ENCODE data around the gene CPN1. TPM values are rescaled to one million over a fixed set of nuclear protein-coding genes. Genes with fewer than 3 reads are reported as not detected.
"Not testable (repeated sequence)": the region's sequence is repeated elsewhere in the genome, so short reads cannot be mapped to it uniquely, and the experiment has no call there.

Gene CPN1
- total and polyA plus RNA-seq, 8 donors, result not detected

DNA sequence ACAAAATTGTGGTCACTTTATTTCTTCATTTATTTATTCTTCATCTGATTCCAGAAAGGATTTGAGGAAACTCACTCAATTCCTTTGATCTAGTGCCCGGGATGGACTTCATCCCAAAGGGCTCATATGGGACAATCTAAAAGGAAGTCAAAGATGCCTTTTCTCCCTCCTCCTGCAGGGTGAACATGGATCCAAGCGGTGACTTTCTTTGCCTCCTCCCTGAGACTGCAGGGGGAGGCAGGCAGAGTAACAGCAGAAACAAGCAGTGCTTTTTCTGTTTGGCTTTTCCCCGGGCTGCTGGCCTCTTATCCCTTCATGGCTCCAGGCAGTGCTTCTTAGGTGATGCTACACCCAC is 61.9 kb downstream of the CPN1 start:
- Histone ChIP-seq H3K36me3 (no peaks in the 10 kb centered on the region), H3K27ac (peak overlapping the region in 2 of 5 donors; percentile 17 to 46), H3K9me3 (no peaks in the 10 kb centered on the region), H3K27me3 (no peaks in the 10 kb centered on the region), H3K4me1 (peaks cover 10 to 16% (median 14%) of the 10 kb centered on the region in 4 donors), H3K4me3 (no peak overlapping the region)
- TF ChIP-seq POLR2A (IDR thresholded peaks at IDR 0.05), result no peak
- intact Hi-C loops (cut with DNase I; ENCODE audit: low total_unique reads), result no loop called here
- peak in 1 of 2 donors; percentile 64 for DNase-seq
- 13 to 32% (median 24%) methylated on average over 3 of the region's 3 CpGs for WGBS, 5 donors

DNA sequence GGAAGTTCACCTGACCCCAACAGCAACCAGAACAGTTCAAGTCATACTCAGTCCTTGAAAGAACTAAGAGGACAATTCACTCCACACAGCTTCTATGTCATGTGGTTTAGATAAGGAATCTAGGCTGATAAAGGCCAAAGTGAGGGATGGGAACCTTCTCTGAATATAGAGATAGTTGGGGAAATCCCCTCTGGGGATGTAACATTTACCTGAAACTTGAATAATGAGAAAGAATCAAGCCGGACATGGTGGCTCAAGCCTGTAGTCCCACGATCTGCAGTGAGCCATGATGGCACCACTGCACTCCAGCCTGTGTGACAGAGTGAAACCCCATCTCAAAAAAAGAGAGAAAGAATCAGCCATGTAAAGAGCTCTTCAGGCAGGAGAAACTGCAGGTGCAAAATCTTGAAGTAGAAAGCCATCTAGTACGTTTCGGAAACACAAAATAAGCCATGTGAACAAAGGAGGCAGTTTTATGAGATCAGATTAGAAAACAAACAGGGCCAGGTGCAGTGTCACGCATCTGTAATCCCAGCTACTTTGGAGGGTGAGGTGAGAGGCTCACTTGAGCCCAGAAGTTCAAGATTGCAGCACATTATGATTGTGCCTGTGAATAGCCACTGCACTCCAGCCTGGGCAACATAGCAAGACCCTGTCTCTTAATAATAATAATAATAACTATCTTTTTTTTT is 67.5 kb downstream of the CPN1 start:
- intact Hi-C loops (cut with DNase I; ENCODE audit: low total_unique reads), result no loop called here
- WGBS, 5 donors, result 68 to 84% (median 74%) methylated on average over 5 of the region's 5 CpGs
- no peaks in the 10 kb centered on the region for H3K9me3 ChIP-seq
- TF ChIP-seq POLR2A (IDR thresholded peaks at IDR 0.05), result no peak
- H3K4me3 ChIP-seq, result no peak overlapping the region
- no peaks in the 10 kb centered on the region for H3K36me3 ChIP-seq
- no peaks in the 10 kb centered on the region for H3K27me3 ChIP-seq
- DNase-seq, result no peak
- peaks cover 5 to 10% (median 7%) of the 10 kb centered on the region in 4 donors for H3K4me1 ChIP-seq
- no peak overlapping the region for H3K27ac ChIP-seq

DNA sequence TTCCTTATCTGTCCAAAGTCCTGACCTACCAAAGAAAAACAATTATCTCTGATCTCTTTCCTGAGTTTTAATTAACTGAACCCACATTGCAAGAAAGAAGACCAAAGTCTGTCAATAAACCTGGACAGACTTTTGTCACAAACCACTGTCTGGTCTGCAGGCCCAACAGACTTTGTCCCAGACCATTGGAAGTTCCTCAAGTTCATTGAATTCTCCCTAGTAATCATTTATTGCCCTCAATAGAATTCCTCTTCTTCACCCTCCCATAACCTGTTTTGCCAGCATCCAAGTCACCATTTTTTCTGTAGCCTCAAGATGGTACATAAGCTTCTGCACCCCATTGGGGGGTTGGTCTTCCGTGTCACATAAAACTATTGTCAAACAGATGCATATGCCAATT is 68.0 kb downstream of the CPN1 start:
- WGBS, 5 donors, result 74 to 100% (median 86%) methylated on average over 1 of the region's 1 CpG
- Histone ChIP-seq H3K36me3 (no peaks in the 10 kb centered on the region), H3K9me3 (no peaks in the 10 kb centered on the region), H3K4me3 (no peak overlapping the region), H3K27me3 (no peaks in the 10 kb centered on the region), H3K27ac (no peak overlapping the region), H3K4me1 (peaks cover 10 to 15% (median 13%) of the 10 kb centered on the region in 4 donors)
- no peak for DNase-seq
- intact Hi-C loops (cut with DNase I; ENCODE audit: low total_unique reads), result no loop called here
- TF ChIP-seq POLR2AphosphoS5 (IDR thresholded peaks at IDR 0.05) (no peak), POLR2A (IDR thresholded peaks at IDR 0.05) (no peak), EP300 (IDR thresholded peaks at IDR 0.05) (no peak)
- TF ChIP-seq, protein P1, sequence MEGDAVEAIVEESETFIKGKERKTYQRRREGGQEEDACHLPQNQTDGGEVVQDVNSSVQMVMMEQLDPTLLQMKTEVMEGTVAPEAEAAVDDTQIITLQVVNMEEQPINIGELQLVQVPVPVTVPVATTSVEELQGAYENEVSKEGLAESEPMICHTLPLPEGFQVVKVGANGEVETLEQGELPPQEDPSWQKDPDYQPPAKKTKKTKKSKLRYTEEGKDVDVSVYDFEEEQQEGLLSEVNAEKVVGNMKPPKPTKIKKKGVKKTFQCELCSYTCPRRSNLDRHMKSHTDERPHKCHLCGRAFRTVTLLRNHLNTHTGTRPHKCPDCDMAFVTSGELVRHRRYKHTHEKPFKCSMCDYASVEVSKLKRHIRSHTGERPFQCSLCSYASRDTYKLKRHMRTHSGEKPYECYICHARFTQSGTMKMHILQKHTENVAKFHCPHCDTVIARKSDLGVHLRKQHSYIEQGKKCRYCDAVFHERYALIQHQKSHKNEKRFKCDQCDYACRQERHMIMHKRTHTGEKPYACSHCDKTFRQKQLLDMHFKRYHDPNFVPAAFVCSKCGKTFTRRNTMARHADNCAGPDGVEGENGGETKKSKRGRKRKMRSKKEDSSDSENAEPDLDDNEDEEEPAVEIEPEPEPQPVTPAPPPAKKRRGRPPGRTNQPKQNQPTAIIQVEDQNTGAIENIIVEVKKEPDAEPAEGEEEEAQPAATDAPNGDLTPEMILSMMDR (IDR thresholded peaks at IDR 0.05), result no peak

DNA sequence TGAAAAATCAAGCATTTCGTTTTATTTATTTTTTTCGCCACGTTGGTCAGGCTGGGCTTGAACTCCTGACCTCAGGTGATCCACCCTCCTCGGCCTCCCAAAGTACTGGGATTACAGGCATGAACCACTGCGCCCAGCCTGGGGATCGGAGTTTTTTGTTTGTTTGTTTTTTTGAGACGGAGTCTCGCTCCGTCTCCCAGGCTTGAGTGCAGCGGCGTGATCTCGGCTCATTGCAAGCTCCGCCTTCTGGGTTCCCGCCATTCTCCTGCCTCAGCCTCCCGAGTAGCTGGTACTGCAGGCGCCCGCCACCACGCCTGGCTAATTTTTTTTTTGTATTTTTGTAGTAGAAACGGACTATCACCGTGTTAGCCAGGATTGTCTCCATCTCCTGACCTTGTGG is 69.8 kb downstream of the CPN1 start:
- peaks cover 26 to 32% (median 29%) of the 10 kb centered on the region in 4 donors for H3K4me1 ChIP-seq
- DNase-seq; H3K9me3 ChIP-seq; H3K4me3 ChIP-seq; intact Hi-C loops (cut with DNase I; ENCODE audit: low total_unique reads); H3K36me3 ChIP-seq; H3K27ac ChIP-seq; H3K27me3 ChIP-seq: not testable (repeated sequence)
- 91 to 94% (median 93%) methylated on average over 20 of the region's 20 CpGs for WGBS, 5 donors

DNA sequence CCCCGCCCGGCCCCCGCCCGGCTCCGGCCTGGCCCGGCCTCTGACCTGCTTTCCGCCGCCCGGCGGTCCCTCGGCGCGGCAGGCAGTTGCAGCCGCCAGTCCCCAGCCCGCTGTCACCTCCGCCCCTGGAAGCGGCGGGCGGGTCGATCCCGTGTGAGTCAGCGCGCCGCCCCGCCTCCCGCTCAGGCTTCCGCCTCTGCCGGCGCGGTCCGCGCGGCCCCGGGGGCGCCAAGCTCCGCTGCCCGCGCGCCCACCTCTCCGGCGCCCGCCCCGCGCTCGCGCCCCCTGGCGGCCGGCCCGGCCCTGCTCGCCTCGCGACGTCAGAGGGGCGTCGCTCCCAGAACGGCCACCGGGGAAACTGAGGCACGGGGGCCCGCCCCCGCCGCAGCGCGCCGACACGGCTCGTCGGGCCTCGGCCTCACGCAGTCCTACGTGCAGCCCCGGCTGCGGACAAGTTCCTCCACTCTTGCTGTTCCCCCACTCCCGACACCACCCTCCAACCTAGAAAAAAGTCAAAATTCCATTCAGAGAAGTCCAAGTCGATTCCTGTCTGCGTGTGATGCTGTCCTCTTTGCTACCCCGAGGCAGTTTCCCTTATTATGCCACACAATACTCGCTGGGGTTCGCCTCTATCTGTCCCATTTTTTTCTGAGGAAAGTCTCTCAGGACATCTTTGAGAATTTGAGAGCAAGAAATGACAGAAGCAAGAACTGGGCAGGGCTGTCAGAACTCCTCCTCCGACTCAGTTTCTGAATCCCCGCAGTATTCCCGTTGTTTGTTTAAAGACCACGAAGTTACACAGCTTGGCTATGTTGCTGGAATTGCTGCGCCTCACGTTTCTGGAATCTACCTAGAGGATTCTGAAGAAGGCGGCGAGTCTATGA is 71.6 kb downstream of the CPN1 start, which contains the start of gene DNMBP:
DNMBP (minus strand) TSS at position 155 of the 884 bp plus-strand sequence. CDS start 37,823 bp downstream, outside the sequence.
- Histone ChIP-seq H3K27me3 (no peaks in the 10 kb centered on the region), H3K4me1 (peaks cover 26 to 50% (median 41%) of the 10 kb centered on the region in 4 donors), H3K9me3 (no peaks in the 10 kb centered on the region), H3K36me3 (no peaks in the 10 kb centered on the region), H3K27ac (peak within 1 kb of the TSS; percentile 79 to 89 (median 86)), H3K4me3 (peak within 1 kb of the TSS; percentile 65 to 75 (median 70))
- WGBS, 5 donors, result 1 to 4% (median 2%) methylated on average over 20 to 86 of the region's 86 CpGs
- intact Hi-C loops (cut with DNase I; ENCODE audit: low total_unique reads), result no loop called here
- TF ChIP-seq POLR2A (IDR thresholded peaks at IDR 0.05), result no peak
- TF ChIP-seq, protein P1 (IDR thresholded peaks at IDR 0.05), result peak in 4 of 7 experiments; percentile 18 to 72 (median 33)
- peak; percentile 37 to 64 (median 63) for TF ChIP-seq POLR2AphosphoS5 (IDR thresholded peaks at IDR 0.05)
- TF ChIP-seq EP300 (IDR thresholded peaks at IDR 0.05), result no peak
- DNase-seq, result peak; percentile 83 to 97

Measured in stomach (tissue), 9 donors.